ENCODE results near the gene SEMA4G.
A peak's percentile ranks its signal among the peaks of the same experiment; 100 is the strongest.

The SEMA4G gene, protein sequence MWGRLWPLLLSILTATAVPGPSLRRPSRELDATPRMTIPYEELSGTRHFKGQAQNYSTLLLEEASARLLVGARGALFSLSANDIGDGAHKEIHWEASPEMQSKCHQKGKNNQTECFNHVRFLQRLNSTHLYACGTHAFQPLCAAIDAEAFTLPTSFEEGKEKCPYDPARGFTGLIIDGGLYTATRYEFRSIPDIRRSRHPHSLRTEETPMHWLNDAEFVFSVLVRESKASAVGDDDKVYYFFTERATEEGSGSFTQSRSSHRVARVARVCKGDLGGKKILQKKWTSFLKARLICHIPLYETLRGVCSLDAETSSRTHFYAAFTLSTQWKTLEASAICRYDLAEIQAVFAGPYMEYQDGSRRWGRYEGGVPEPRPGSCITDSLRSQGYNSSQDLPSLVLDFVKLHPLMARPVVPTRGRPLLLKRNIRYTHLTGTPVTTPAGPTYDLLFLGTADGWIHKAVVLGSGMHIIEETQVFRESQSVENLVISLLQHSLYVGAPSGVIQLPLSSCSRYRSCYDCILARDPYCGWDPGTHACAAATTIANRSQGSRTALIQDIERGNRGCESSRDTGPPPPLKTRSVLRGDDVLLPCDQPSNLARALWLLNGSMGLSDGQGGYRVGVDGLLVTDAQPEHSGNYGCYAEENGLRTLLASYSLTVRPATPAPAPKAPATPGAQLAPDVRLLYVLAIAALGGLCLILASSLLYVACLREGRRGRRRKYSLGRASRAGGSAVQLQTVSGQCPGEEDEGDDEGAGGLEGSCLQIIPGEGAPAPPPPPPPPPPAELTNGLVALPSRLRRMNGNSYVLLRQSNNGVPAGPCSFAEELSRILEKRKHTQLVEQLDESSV

DNA sequence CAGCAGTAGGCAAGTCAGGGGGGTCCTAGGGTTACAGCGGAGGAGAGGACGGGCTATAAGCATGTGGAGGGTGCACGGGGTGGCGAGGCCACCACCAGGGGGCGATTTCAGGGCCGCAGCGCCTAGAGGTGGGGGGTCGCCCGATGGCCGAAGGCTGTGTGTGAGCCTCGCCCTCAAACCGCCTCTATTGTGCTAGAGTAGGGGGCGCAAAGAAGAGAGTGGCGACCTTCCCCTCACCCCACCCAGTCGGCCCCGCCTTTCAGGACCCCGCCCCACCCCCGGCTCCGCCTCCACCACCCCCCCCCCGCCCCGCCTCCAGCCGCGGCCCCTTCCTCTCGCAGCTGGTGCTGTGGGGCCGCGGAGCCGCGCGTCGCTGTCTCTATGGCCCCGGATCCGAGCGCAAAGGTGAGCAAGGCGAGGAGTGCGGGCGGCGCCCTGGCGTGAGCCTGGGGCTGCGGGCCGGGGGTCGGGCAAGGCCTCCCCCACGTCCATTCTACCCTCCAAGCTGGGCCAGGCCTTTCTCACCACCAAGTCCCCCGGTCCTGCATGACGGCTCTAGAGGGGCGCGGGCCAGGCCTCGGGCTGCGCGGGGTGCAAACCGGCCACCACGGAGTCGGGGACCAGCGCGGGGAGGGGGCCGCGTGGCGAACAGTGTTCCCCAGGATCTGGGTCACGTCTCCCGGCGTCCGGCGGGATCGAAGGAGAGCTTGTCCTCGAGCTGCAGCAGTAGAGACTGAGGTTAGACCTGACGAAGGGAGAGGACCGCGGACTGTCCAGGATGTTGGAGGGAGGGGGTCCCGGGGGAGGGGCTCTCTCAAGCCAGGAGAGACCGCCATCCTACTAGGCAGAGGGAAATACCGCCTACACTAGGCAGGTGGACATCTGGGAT, at the start of gene SEMA4G:
TSS of gene SEMA4G (plus strand) at position 318 of the 889 bp plus-strand sequence. CDS start 3,409 bp downstream, outside the sequence.
- peak in 1 of 2 donors; percentile 6 for DNase-seq (ENCODE audit: low read depth in 2 of 2)

DNA sequence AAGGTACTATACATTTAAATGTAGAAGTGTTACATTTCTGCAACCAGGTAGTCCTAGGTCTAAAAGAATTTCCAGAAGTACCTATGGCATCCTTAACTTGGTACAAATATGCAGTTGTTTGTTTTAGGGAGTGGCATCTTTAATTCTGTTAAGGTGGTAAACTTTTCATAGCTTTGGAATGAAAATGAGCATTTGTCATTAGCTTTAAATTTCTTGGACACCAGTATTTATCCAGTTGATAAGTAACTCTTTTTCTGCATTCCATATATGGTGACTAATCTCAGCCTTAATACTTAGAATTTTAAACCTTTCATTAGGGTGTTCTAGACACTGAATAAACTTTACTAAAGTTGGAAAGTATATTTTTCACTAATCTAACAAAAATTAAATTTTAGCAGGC, 45.7 kb upstream of the SEMA4G start:
- DNase-seq (ENCODE audit: low read depth in 2 of 2) = no peak

DNA sequence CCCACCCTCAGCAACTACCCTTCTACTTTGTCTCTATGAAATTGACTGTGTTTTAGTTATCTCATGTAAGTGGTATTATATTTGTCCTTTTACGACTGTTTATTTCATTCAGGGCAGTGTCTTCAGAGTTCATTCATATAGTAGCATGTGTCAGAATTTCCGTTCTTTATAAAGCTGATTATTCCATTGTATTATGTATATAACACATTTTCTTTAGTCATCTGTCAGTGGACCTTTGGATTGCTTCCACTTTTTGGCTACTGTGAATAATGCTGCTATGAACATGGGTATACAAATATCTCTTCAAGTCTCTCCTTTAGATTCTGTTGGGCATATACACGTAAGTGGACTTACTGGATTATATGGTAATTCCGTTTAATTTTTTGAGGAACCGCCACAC, 42.0 kb upstream of the SEMA4G start:
- no peak for DNase-seq (ENCODE audit: low read depth in 2 of 2)

DNA sequence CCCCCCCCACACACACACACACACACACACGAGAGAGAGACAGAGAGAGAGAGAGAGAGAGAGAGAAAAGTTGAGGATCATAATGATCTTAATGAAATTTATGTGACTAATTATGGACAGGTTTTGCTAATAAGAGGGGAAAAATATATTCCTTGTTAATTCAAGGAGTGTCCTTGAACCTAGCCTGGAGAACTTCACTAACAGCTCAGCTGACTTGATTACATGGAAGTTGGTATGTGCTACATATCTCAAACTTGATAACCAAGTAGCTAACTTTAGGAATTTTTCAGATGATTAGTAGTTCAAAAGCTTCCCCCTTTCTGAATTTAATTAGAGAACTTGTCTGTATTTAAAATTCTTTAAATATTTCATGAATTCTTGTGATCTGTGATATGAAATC, 41.3 kb upstream of the SEMA4G start:
- no peak for DNase-seq (ENCODE audit: low read depth in 2 of 2)

DNA sequence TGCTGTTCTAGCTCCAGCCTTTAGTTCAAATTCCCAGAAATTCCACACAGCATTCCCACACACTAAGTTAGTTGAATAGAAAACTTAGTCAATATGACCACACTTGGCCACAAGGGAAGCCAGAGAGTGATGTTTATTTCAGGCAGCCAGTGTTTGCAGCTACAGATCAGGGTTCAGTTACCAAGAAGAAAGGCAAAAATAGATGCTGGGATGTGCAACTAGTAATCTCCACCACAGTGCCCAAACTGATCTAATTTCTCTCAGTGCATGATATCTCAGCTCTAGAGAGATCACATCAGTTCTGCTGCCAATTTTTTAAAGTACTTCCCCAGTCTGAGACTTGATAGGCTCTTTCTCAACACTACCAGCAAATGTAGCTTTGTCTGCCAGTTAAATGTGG, 38.9 kb upstream of the SEMA4G start:
- DNase-seq (ENCODE audit: low read depth in 2 of 2) = no peak

DNA sequence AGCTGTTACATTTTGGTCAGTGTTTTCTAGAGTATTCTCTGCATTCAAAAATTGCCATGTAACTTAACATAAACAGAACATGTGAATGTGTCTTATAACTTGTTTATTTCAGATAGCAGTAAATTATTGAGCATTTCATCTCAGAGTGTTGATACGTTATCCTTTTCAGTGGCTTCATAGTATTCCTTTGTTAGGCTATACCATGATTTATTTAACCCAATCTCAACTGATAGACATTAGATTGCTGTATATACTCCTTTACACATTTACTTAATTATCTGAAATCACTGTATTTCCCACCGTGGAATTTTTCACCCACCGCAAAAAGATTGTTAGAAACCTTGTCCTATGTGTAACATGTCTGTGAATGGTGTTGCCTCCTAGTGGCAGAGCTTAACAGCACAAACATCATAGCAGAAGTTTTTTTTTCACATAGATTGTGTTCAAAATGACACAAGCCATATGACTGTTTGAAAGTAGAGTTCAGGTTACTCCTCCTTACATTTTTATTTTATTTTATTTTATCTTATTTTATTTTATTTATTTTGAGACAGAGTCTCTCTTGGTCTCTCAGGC, 35.1 kb upstream of the SEMA4G start:
- DNase-seq (ENCODE audit: low read depth in 2 of 2) = no peak

DNA sequence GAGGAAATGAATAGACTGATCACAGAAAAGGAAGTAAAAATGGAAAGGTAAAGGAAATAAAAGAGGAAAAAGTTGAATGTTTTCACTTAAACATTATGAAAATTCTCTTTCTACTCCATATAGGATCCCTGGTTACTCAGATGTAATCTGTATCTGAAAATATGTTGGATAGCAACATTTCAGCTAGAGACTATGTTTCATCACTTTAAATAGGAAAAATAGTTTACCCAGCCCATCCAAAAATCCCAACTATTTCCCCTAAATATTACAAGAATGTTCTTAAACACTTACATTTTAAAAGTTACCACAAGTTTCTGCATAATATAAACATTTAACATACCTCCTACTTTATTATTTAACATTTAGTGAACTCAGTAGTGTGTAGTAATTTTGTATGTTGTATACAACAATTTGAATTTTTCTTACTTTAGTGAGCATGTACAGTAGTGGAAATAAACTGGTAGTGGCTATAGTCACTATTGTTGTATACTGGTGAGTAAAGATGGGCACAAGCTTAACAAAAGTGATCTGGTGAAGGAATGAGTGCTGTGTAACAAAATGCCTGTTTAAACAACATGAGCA, 29.4 kb upstream of the SEMA4G start:
- DNase-seq (ENCODE audit: low read depth in 2 of 2) = no peak

DNA sequence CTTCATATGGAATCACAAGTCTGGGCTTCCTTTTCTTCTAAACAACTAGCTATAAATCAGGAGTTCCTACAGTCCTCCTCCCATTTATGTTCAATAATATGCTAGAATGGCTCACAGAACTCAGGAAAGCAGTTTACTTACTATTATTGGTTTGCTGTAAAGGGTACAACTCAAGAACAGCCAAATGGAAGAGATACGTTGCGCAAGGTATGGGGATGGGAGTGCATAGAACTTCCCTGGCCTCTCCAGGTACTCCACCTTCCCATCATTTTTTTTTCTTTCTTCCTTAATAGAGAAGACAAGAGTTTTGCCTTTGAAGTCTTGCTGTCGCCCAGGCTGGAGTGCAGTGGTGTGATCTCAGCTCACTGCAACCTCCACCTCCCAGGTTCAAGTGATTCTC, 27.1 kb upstream of the SEMA4G start:
- DNase-seq (ENCODE audit: low read depth in 2 of 2) = no peak

DNA sequence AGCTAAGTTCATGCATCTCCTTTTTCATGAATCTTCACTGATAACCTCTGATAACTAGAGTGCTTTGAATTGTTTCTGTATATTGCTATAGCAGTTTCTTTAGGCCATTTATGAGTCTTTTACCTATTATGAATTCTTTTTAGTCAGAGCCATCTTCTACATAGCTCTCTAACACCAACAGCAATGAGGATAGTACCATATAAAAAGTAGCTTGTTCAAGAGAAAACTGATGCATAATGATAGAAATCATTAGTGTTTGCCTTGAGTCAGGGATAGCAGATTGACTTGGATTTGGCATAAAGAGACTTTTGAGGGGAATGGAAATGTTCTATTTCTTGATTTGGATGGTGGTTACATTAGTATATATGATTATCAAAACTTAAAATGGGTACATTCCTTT, 25.8 kb upstream of the SEMA4G start:
- DNase-seq (ENCODE audit: low read depth in 2 of 2) = no peak

DNA sequence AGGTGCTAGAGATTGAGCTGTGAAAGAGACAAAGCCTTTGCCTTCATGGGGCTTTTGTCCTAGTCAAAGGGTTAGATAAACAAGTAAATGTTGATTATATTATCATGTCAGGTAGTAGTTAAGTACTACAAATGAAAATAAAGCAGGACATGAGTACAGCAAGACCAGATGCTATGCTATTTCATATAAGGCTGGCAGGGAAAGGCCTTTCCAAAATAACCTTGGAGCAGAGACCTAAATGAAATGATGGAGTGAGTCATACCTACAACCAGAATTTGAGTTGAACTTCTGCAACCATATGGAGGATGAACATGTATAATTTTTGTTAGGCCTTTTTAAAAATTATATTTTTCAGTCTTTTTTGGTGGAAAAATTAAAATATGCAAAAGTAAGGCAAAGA, 23.6 kb upstream of the SEMA4G start:
- no peak for DNase-seq (ENCODE audit: low read depth in 2 of 2)

DNA sequence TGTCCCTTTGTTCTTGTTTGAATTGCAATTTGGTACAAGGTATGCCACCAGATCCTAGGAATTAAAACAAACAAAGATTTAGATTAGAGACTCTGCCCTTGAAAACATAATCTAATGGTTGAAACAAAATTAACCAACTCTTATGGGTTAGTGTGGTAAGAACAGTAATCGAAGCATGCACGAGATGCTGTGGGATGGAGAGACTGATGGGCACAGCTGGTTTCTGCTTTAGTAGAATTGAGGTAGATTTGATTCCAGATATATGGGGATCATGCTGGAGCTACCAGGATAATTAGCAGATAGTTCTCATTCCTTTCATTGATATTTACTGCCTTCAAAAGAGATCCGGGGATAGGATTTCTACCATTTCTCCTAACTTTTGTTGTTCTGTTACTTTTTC, 20.4 kb upstream of the SEMA4G start:
- DNase-seq (ENCODE audit: low read depth in 2 of 2) = no peak

DNA sequence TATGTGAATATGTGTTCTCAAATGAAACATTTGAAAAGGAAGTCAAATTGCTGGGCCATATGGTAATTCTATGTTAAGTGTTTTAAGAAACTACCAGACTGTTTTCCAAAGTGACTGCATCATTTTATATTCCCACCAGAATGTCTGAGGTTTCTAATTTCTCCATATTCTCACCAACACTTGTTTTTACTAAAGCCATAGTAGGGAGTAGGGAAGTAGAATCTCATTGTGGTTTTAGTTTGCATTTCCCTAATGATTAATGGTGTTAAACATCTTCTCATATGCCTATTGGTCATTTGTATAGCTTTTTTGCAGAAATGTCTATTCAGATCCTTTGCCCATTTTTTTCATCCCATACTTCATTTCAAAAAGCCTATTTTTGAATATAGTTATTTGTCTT, 9.1 kb upstream of the SEMA4G start:
- no peak for DNase-seq (ENCODE audit: low read depth in 2 of 2)

DNA sequence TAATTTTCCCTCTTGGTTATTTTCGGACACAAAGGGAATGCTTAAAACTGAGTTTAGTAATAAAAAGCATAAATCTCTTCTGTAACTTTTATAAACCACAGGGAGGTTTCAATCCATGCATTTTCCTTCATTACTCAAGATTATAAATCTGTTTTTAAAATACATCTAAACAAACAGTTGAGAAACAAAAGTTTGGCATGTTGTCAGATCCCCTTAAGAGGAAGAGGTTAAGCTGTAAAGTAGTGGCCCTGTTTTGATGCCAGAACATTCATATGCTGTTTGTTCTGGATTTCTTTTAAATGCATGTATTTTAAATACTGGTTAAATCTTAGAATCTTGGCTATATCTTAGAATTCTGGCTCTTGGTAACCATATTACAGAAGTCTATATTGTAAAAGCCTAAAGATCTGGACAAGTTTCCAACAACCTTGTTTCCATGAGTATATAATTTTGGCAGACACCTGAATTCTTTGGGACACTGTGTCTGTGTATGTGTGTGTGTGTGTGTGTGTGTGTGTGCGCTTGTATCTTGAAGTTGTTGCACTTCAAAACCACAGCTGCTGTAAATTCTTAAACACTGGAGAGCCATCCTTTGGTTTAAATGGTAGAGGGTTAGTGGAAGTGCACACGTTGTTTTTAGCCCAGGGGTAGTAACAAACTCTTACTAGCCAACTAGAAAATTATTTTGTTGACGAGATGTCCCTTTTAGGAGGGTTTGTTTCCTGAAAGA, 6.8 kb upstream of the SEMA4G start:
- no peak for DNase-seq (ENCODE audit: low read depth in 2 of 2)

DNA sequence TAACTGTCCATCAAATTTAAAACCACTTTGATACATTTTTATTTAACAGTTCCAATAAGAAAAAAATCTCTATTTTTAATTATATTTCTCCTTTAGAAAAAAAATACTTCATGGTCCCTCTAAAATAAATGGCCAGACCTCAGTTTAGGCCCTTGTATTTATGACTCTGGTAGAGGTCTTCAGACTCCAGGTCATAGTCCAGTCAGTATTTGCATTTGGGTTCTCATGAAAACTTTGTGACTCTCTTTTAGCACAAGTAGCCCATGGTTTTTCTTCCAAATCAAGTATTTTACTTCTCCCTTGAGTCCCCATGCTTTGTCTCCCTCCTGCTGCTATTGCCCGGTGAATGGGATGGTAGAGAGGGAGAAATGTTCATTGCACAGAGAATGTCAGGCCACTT, 5.5 kb upstream of the SEMA4G start:
- DNase-seq (ENCODE audit: low read depth in 2 of 2) = no peak

DNA sequence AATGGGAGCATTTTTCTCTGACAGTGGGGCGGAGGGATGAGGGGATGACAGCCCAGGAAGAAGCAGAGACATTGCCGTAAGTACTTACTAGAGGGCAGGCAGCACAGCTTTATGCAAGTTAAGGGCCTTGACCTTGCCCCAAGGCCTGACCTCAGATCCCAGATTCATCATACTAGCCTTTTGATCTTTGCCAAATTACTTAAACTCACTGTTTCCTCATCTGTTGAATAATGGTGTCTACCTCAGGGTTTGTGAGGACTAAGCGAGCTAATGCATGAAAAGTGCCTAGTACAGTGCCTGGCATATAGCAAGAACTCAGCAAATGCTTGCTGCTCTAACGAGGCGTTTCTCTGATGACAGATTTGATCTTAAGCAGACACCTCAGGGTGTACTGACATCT, 3.5 kb upstream of the SEMA4G start:
- DNase-seq (ENCODE audit: low read depth in 2 of 2) = no peak

DNA sequence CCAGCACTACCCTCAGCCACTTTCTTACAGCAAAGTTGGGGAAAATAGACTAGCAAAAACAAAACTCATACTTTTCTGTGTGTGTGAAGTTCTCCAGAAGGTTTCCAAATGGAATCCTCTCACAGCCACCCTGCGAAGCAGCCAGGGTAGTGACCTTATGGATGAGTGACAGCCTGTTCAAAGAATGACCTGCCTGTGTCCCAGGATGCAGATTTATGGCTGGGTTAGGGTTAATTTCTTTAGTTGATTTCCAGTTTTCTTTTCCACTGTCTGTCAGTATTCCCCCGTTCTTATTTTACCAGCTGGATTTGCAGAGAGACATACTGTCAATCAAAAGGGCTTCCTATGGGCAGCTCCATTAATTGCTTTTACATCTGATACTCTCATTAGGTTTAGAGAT, 2.4 kb upstream of the SEMA4G start:
- DNase-seq (ENCODE audit: low read depth in 2 of 2) = no peak

DNA sequence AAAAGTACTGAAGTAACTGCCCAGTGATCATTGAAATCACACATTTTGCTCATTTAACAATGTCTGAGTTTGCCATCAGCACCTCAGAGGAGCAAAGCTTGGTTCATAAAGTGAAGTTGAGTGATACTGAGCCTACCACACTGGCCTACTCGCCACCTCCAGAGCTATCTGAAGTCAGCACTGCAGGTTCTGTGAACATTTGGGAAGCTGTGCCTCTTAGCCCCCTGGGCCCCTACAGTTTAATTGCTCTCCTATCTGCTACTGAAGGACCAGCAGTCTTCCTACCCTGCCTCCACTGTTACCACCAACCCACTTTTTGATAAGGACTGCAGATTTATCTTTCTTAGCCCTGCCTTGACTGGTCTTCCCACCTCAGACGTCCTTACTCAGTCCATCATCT, 2.0 kb upstream of the SEMA4G start:
- no peak for DNase-seq (ENCODE audit: low read depth in 2 of 2)

DNA sequence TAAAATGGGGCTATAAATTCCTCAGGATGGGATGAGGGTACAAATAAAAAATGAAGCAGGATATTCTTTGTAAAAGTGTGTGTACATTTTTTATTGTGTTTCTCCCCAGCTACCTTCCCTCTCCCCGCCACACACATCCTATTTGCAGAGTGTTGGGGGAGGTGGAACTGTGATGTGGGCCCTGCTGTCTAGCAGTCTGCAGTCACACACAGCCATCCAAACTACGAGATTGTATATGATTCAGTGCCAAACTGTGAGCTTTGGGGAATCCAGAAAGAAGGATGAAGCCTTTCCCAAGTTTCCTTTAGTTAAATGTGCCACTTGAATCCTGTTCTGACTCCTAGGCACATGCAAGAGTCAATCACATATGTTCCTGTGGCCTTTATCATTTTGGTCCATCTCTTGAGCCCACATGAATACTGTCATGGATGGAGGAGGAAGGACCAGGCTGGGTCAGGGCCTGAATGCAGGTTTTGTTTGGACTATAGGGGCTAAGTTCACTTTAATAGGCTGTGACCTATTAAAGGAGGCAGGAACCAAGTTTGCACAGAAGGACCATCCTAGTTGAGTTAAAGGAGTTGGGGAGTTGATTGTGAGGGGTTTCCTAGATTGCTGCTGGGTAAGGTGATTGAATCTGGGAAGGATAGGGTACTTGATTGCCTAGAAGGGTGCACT, 1.1 kb upstream of the SEMA4G start:
- no peak for DNase-seq (ENCODE audit: low read depth in 2 of 2)

DNA sequence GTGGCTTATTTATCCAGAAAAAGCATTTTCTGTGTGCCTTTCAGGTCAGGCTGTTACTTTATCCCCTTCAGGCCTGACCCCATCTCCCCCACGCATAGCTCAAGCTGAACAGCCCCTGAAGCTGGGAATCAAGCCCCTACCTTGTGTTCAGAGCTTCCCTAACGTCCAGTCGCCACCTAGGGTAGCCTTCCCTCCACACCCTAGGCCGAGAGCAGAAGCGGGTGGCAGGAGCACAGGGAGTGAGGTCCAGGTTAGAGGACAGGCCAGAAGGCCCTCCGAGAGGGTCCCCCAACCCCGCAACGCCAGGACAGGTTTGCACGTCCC, 479 bp upstream of the SEMA4G start:
- DNase-seq (ENCODE audit: low read depth in 2 of 2) = no peak
